ENCODE measurements around the gene ZNF396.

ZNF396 gene

DNA sequence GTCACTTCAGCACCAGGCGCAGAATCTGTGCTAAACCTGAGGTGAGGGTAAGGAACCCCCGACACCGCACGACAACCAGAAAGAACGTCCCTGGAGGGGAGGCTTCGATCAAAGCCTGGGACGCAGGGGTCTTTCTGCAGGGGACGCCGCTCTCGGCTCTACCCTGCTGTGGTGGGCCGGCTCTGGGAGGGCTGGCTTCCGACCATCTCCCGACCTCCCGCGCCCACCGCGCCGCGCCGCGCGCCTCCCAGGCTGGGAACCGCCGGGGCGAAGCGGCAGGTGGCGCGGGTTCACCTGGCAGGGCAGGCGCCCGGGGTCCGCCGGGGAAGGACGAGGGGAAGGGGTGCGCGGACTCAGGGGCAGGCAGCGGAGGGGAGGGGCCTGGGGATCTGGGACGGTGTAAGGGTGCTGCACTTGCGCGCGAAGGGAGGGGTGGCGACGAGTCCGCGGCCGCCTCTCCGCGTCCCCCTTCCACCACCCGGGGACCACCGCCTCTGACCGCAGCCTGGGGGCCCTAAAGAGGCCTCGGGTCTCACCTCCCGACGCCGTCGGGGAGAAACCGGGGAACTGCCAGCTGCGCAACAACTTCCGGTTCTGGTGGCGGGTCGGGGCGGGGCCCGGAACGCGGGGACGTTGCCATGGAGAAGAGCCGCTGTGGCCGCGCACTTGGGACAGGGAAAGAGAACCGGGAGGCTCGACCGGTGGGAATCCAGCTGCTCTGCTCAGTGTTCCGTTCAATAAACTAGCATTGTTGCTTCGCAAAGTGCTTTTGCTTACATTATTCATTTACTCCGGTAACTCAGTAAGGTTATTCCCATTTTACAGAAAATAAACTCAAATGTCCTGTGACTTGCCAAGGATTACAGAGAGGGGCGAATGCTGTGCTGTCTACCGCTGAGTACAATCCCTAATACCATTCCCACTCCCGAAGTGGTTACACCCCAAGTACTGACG is at the start of gene ZNF396:
Gene ZNF396, minus strand, starts transcription at position 596 of the 954 bp plus-strand sequence. CDS start 3,045 bp downstream, outside the sequence.
- DNase-seq = peak; percentile 62

DNA sequence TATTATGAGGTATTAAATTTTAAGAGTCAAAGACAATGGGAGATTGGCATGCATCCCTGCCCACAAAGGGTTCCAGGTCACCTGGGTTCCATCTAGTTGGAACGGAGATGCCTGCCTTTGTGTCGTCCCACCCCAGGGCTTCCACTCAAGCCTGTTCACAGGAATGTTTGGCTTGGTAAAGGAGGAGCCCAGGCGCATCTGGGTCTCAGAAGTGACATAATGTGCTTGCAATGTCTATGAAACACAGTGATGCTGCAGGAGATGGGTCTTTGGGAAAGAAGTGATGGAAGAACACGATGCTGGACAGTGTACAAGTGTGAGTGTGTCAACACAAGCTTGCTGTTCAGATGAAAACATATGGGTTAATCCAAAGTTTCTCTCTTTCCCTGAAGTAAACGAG is 49.6 kb upstream of the ZNF396 start:
- no peak for DNase-seq

GRCh38 chr18:35424356-35424755 is 47.2 kb upstream of the ZNF396 start:
- DNase-seq = no peak

DNA sequence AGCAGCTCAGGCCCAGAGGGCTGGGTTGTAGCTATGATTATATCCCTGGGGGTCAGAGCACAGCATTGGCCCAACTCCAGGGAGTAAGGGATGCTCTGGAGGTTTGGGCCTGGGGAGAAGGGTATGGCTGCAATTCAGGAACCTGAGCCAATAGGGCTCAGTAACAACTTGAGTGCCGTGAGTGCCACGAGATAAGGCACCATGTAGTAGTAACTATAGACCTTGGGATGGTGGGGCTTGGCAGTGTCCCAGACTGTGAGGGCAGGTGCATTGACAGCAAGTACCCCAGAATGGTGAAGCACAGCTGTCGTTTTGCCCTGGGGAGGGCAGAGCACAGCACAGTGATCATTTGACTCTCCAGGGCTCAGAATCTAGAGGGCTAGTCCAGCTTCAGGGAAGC is 45.1 kb upstream of the ZNF396 start:
- DNase-seq = no peak

GRCh38 chr18:35418610-35419009 is 41.5 kb upstream of the ZNF396 start:
- DNase-seq = no peak

DNA sequence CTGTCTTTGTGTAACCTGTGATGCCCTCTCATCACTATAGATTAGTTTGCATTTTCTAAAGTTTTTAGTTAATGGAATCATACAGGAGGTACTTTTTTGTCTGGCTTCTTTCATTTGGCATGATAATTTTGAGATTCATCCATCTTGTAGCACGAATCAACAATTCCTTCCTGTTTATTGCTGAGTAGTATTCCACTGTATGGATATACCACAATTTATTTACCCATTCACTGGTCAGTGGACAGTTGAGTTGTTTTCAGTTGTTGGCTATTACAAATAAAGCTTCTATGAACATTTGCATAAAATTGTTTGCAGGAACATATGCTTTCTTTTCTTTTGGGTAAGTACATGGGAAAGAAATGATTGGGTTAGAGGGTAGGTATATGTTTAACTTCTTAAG is 40.1 kb upstream of the ZNF396 start:
- DNase-seq = no peak

DNA sequence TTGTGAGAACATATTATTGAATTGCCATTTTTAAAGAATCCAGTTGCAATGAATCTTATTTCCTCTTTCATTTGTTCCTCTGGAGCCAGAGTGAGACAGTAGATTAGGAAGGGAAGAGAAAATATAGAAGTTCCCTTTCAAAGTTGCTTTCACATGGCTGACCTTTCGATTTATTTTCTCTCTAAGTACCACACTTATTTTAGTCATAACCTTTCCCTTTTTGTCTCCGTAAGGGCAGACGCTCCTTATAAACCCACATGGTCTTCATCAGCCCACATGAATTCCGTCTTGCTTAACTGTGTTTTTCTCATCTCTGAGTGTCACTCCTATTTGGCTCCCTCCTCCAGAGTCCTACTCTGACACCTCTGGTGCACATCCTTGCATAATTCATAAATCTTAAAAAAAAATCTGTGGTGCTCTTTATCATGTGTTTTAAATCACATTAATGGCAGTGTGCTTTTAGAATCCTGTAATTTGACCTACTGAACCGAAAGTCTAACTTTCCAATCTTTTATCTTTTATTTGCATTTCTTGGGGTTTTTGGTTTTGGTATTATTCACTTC is 38.5 kb upstream of the ZNF396 start:
- DNase-seq = no peak

- no peak for DNase-seq
Observed at GRCh38 chr18:35413163-35413511, 36.0 kb upstream of the ZNF396 start.

- DNase-seq = no peak
Observed at GRCh38 chr18:35411625-35412351, 34.7 kb upstream of the ZNF396 start.

DNA sequence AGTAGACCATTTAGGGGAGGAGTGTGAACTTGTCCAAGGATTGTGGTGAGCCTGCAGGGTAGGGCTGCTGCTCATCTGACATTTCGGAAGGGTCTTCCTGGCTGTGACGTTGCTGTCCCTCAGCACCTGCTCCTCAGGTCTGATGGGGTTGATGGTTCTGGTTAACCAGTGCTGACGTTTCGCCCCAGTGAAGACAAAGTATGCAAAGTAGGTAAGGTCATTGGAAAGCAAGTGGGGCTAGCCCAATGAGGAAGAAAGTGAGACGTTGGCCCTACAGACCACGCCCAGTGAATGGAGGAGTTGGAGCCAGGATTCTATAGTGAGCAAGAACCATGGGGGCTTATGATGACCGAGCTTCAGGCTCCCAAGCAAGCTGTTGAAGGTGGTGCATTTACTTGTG is 33.4 kb upstream of the ZNF396 start:
- no peak for DNase-seq

GRCh38 chr18:35409911-35410310 is 32.8 kb upstream of the ZNF396 start:
- DNase-seq = no peak

DNA sequence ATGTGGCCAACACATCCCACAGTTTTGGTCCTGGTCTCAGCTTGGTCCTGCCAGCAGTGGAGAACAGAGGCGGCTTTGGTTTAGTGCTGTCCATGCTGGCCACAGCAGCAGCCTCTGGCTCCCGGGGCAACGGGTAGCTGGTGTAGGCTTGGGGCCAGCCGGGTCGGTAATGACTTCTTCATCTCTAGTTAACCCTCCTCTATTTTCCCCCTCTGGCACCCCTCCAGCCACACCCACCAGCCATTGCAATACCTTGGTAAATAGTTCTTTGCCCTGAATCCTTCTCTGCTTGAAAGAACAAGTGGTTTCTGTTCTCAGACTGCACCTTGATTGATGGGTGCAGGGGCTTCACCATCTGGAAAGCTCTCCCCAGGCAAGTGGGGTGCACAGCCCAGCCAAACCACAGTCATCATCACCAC is 31.7 kb upstream of the ZNF396 start:
- no peak for DNase-seq

GRCh38 chr18:35407871-35408481 is 30.8 kb upstream of the ZNF396 start:
- DNase-seq = peak; percentile 67

DNA sequence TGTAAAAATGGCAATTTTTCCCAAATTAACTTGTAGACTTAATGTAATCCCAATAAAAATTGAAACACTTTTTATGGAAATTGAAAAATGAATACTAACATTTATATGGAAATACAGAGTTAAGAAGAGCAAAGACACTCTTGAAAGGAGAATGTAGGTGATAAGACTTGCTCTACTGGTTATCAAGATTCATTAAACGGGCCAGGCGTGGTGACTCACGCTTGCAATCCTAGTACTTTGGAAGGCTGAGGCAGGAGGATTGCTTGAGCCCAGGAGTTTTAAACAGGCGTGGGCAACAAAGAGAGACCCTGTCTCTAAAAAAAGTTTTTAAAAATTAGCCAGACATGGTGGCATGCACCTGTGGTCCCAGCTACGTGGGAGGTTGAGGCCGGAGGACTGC is 29.5 kb upstream of the ZNF396 start:
- no peak for DNase-seq

GRCh38 chr18:35397976-35398375 is 20.8 kb upstream of the ZNF396 start:
- DNase-seq = no peak

DNA sequence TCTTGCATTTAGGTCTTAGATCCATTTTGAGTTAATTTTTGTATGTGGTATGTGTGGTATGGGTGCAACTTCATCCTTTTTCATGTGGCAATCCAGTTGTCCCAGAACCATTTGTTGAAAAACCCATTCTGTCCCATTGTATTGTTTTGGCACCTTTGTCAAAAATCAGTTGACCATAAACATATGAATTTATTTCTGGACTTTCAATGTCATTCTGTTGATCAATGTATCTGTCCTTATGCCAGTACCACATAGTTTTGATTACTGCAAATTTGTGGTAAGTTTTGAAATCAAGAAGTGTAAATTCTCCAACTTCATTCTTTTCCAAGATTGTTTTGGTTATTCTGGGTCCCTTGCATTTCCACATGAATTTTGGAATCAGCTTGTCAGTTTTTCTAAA is 16.6 kb upstream of the ZNF396 start:
- DNase-seq = no peak

GRCh38 chr18:35392375-35392774 is 15.2 kb upstream of the ZNF396 start:
- no peak for DNase-seq

GRCh38 chr18:35390951-35391700 is 14.0 kb upstream of the ZNF396 start:
- no peak for DNase-seq

DNA sequence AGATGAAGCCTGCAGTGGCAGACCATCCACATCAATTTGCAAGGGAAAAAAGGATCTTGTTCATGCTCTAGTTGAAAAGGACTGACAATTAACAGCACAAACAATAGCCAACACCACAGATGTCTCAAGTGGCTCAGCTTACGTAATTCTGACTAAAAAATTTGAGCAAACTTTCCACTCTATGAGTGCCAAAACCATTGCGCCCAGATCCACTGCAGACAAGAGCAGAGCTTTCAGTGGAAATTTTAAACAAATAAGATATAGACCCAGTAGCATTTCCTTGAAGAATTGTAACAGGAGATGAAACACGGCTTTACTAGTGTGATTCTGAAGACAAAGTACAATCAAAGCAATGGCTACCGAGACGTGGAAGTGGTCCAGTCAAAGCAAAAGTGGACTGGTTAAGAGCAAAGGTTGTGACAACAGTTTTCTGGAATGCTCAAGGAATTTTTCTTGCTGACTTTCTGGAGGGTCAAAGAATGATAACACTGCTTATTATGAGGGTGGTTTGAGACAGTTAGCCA is 12.0 kb upstream of the ZNF396 start:
- DNase-seq = no peak

DNA sequence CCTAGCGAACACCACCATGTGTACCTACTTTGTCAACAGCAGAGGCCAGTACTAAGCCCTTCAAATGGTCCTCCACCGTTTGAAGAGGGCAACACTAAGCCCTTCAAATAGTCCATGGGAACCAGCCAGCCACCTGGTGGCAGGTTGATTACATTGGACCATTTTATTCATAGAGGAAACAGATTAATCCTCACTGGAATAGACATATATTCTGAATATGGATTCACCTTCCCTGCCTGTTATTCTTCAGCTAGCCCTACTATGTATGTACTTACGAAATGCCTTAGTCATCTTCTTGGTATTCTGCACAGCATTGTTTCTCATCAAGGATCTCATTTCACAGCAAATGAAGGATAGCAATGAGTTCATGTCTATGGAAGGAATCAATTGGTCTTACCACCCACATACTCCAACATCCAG is 10.0 kb upstream of the ZNF396 start:
- DNase-seq = no peak

GRCh38 chr18:35386600-35387100 is 9.5 kb upstream of the ZNF396 start:
- DNase-seq = peak; percentile 75

DNA sequence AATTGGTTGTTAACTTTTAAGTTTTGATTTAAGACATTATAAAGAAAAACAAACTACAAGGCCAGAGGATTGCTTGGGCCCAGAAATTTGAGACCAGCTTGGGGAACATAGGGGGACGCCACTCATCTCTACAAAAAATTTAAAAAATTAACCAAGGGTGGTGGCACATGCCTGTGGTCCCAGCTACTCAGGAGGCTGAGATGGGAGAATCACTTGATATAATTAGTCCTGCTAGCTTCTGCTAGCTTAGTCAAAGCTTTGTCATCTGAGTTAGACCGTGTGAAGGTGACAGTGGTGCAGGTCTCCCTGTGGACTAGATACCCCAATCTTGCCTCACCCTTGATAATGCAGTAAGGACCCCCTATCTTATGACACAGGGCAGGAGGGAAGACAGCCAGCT is 6.0 kb upstream of the ZNF396 start:
- no peak for DNase-seq
